Type B pancreatic cell (in vitro differentiated cells): Measurements from ENCODE around the gene GLRA3. TPM values are rescaled to one million over a fixed set of nuclear protein-coding genes. Genes with fewer than 3 reads are reported as not detected.

Experiments used
- DNase-seq: peaks from one replicate; pipeline ENCODE4 v3.0.0; 2021; ENCODE audit warnings: mixed read lengths; ENCODE audit not compliant: unreplicated experiment; ENCODE audit errors: extremely low spot score
- H3K27ac Mint-ChIP-seq: 2 replicates; pipeline ENCODE4 v1.8.0; 2021; ENCODE audit warnings: mild to moderate bottlenecking, mixed read lengths
- H3K27me3 Mint-ChIP-seq: 2 replicates; pipeline ENCODE4 v1.8.0; 2021; ENCODE audit warnings: mixed read lengths
- H3K36me3 Mint-ChIP-seq: 2 replicates; pipeline ENCODE4 v1.8.0; 2021; ENCODE audit warnings: mixed read lengths
- H3K4me1 Mint-ChIP-seq: one replicate; pipeline ENCODE4 v1.8.0; 2021; ENCODE audit warnings: mixed read lengths; ENCODE audit not compliant: unreplicated experiment
- H3K4me3 Mint-ChIP-seq: 2 replicates; pipeline ENCODE4 v1.8.0; 2021; ENCODE audit warnings: mild to moderate bottlenecking, mixed read lengths
- H3K9me3 Mint-ChIP-seq: 2 replicates; pipeline ENCODE4 v1.8.0; 2021; ENCODE audit warnings: mixed read lengths
- total RNA-seq: library from RNA; stranded (reverse); gene quantifications from 2 replicates; pipeline ENCODE4 v1.2.1, GENCODE V29; 2021; ENCODE audit warnings: low replicate concordance
- TF ChIP-seq, protein P1 (sequence below): fragments of 200-600 bp; sonication (generic); conservative IDR thresholded peaks from 2 replicates; pipeline ENCODE4 v1.5.0; 2021; ENCODE audit warnings: antibody characterized with exemption, mild to moderate bottlenecking

The GLRA3 gene
- total RNA-seq, 1 donor from 2014 or later = 0.60 TPM

GRCh38 chr4:174657472-174657871 lies 171.6 kb downstream of the GLRA3 start:
- no peaks in the 10 kb centered on the region for H3K36me3 Mint-ChIP-seq
- H3K9me3 Mint-ChIP-seq = no peaks in the 10 kb centered on the region
- TF ChIP-seq, protein P1, sequence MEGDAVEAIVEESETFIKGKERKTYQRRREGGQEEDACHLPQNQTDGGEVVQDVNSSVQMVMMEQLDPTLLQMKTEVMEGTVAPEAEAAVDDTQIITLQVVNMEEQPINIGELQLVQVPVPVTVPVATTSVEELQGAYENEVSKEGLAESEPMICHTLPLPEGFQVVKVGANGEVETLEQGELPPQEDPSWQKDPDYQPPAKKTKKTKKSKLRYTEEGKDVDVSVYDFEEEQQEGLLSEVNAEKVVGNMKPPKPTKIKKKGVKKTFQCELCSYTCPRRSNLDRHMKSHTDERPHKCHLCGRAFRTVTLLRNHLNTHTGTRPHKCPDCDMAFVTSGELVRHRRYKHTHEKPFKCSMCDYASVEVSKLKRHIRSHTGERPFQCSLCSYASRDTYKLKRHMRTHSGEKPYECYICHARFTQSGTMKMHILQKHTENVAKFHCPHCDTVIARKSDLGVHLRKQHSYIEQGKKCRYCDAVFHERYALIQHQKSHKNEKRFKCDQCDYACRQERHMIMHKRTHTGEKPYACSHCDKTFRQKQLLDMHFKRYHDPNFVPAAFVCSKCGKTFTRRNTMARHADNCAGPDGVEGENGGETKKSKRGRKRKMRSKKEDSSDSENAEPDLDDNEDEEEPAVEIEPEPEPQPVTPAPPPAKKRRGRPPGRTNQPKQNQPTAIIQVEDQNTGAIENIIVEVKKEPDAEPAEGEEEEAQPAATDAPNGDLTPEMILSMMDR = no peak
- H3K27ac Mint-ChIP-seq = no peak overlapping the region
- no peaks in the 10 kb centered on the region for H3K27me3 Mint-ChIP-seq
- no peak overlapping the region for H3K4me3 Mint-ChIP-seq
- DNase-seq = no peak
- no peaks in the 10 kb centered on the region for H3K4me1 Mint-ChIP-seq

- TF ChIP-seq, protein P1 = no peak
- no peak overlapping the region for H3K4me3 Mint-ChIP-seq
- H3K9me3 Mint-ChIP-seq = no peaks in the 10 kb centered on the region
- no peaks in the 10 kb centered on the region for H3K4me1 Mint-ChIP-seq
- H3K36me3 Mint-ChIP-seq = no peaks in the 10 kb centered on the region
- no peak overlapping the region for H3K27ac Mint-ChIP-seq
- no peak for DNase-seq
- no peaks in the 10 kb centered on the region for H3K27me3 Mint-ChIP-seq
Measured at GRCh38 chr4:174654634-174655033, 174.4 kb downstream of the GLRA3 start.

- Mint-ChIP-seq H3K4me3 (no peak overlapping the region), H3K36me3 (no peaks in the 10 kb centered on the region), H3K27me3 (no peaks in the 10 kb centered on the region), H3K4me1 (no peaks in the 10 kb centered on the region), H3K9me3 (no peaks in the 10 kb centered on the region), H3K27ac (no peak overlapping the region)
- TF ChIP-seq, protein P1 = no peak
- no peak for DNase-seq
Measured at GRCh38 chr4:174650711-174651355, 178.2 kb downstream of the GLRA3 start.

DNA sequence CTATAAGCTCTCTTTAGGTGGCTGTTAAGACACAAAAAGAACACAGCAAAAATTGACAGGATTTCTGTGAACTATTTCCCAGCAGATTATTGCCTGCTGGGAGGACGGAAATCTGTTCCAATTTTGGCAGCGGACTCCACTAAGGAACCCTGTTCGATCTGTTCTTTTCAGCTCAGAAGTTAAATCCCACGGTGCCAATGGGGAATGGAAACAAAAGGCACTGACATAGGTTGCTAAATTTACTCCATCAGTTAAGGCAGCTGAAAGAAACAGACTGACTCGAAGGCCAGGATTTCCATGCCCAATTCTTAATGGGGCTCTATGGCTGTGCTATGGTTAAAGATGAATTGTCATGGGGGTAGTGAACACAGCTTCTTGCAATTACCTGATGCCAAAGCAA lies 180.2 kb downstream of the GLRA3 start:
- no peak for DNase-seq
- Mint-ChIP-seq H3K9me3 (no peaks in the 10 kb centered on the region), H3K27me3 (no peaks in the 10 kb centered on the region), H3K4me3 (no peak overlapping the region), H3K36me3 (no peaks in the 10 kb centered on the region), H3K27ac (no peak overlapping the region), H3K4me1 (no peaks in the 10 kb centered on the region)
- TF ChIP-seq, protein P1 = no peak

- DNase-seq = no peak
- H3K27me3 Mint-ChIP-seq = no peaks in the 10 kb centered on the region
- H3K9me3 Mint-ChIP-seq = no peaks in the 10 kb centered on the region
- no peak overlapping the region for H3K4me3 Mint-ChIP-seq
- H3K4me1 Mint-ChIP-seq = no peaks in the 10 kb centered on the region
- TF ChIP-seq, protein P1 = no peak
- H3K27ac Mint-ChIP-seq = no peak overlapping the region
- H3K36me3 Mint-ChIP-seq = no peaks in the 10 kb centered on the region
Measured at GRCh38 chr4:174646326-174646725, 182.7 kb downstream of the GLRA3 start.
